HEK293 (cell line): ENCODE measurements around the gene KRT33A.

Source experiments
- CTCF ChIA-PET: fragments of 350-600 bp; formaldehyde crosslinking; extraction: SDS; loops from one replicate; lab custom pipeline; 2021; ENCODE audit warnings: antibody characterized with exemption; lab: Yijun Ruan, JAX
- POLR2A ChIA-PET: fragments of 300-600 bp; formaldehyde crosslinking; extraction: SDS; loops from one replicate; lab custom pipeline; 2020; ENCODE audit warnings: antibody characterized with exemption, inconsistent platforms; lab: Yijun Ruan, JAX
- H3K27ac ChIP-seq: fragments of 200-500 bp; sonication (Bioruptor generic); 2 replicates; pipeline ENCODE4 v1.5.1; 2014; ENCODE audit warnings: low read depth, low read length, control low read depth, inconsistent platforms; ENCODE audit errors: extremely low read depth
- H3K36me3 ChIP-seq, 2 experiments: fragments of 200-500 bp in 1 of 2; sonication (Bioruptor generic) in 1 of 2; 1 replicate in 1 of 2; 2 replicates in 1 of 2; pipeline ENCODE4 v1.5.1; 2014 to 2017; ENCODE audit warnings: inconsistent platforms in 2 of 2, low read length in 2 of 2; ENCODE audit not compliant: control insufficient read depth in 2 of 2, insufficient read depth in 1 of 2
- H3K4me1 ChIP-seq: fragments of 200-500 bp; sonication (Bioruptor generic); 2 replicates; pipeline ENCODE4 v1.5.1; 2014; ENCODE audit warnings: mild to moderate bottlenecking, low read length, inconsistent platforms; ENCODE audit not compliant: control insufficient read depth, insufficient read depth
- H3K4me3 ChIP-seq: 2 replicates; pipeline ENCODE4 v1.5.1; 2011; ENCODE audit warnings: low read depth, mild to moderate bottlenecking, control low read depth, low read length, moderate library complexity
- H3K9me3 ChIP-seq: fragments of 200-500 bp; sonication (Bioruptor generic); 2 replicates; pipeline ENCODE4 v1.5.1; 2014; ENCODE audit warnings: low read depth, low read length, inconsistent platforms; ENCODE audit not compliant: control insufficient read depth, insufficient read depth
- GLI2 ChIP-seq: fragments of 450-650 bp; formaldehyde crosslinking; IDR thresholded peaks from 2 replicates; pipeline ENCODE4; 2017; ENCODE audit warnings: missing biosample characterization, missing genetic modification characterization, low read depth, borderline replicate concordance
- KLF9 ChIP-seq: fragments of 450-650 bp; formaldehyde crosslinking; IDR thresholded peaks from 2 replicates; pipeline ENCODE4 v1.5.1; 2016; ENCODE audit warnings: missing biosample characterization, missing genetic modification characterization, low read depth
- REST ChIP-seq: fragments of 450-650 bp; formaldehyde crosslinking; IDR thresholded peaks from 2 replicates; pipeline ENCODE4 v1.5.1; 2016; ENCODE audit warnings: missing biosample characterization, missing genetic modification characterization
- YY2 ChIP-seq: fragments of 450-650 bp; formaldehyde crosslinking; IDR thresholded peaks from 2 replicates; pipeline ENCODE4 v1.5.1; 2016; ENCODE audit warnings: missing biosample characterization, missing genetic modification characterization
- ZBTB26 ChIP-seq: fragments of 450-650 bp; formaldehyde crosslinking; optimal IDR thresholded peaks from 2 replicates; pipeline ENCODE3; 2016; ENCODE audit warnings: missing biosample characterization, mild to moderate bottlenecking, missing genetic modification characterization
- ZIC2 ChIP-seq: fragments of 450-650 bp; formaldehyde crosslinking; IDR thresholded peaks from 2 replicates; pipeline ENCODE4 v1.5.1; 2016; ENCODE audit warnings: missing biosample characterization, missing genetic modification characterization
- ZNF132 ChIP-seq: fragments of 450-650 bp; formaldehyde crosslinking; IDR thresholded peaks from 2 replicates; pipeline ENCODE4 v1.5.1; 2017; ENCODE audit warnings: missing biosample characterization, missing genetic modification characterization, borderline replicate concordance
- ZNF146 ChIP-seq: fragments of 450-650 bp; formaldehyde crosslinking; IDR thresholded peaks from 2 replicates; pipeline ENCODE4 v1.5.1; 2016; ENCODE audit warnings: missing biosample characterization, missing genetic modification characterization
- ZNF2 ChIP-seq: fragments of 450-650 bp; formaldehyde crosslinking; IDR thresholded peaks from 2 replicates; pipeline ENCODE4 v1.5.1; 2016; ENCODE audit warnings: missing biosample characterization, missing genetic modification characterization
- ZNF248 ChIP-seq: fragments of 450-650 bp; formaldehyde crosslinking; IDR thresholded peaks from 2 replicates; pipeline ENCODE4 v1.5.1; 2017; ENCODE audit warnings: missing biosample characterization, missing genetic modification characterization
- ZNF292 ChIP-seq: fragments of 450-650 bp; formaldehyde crosslinking; IDR thresholded peaks from 2 replicates; pipeline ENCODE4 v1.5.1; 2016; ENCODE audit warnings: low read depth, missing biosample characterization, missing genetic modification characterization, borderline replicate concordance
- ZNF341 ChIP-seq: fragments of 450-650 bp; formaldehyde crosslinking; IDR thresholded peaks from 2 replicates; pipeline ENCODE4; 2016; ENCODE audit warnings: low read depth, missing biosample characterization, missing genetic modification characterization
- ZNF426 ChIP-seq: fragments of 450-650 bp; formaldehyde crosslinking; IDR thresholded peaks from 2 replicates; pipeline ENCODE4 v1.5.1; 2017; ENCODE audit warnings: missing biosample characterization, missing genetic modification characterization, mild to moderate bottlenecking, inconsistent platforms, moderate library complexity
- ZNF449 ChIP-seq: fragments of 450-650 bp; formaldehyde crosslinking; IDR thresholded peaks from 2 replicates; pipeline ENCODE4 v1.5.1; 2017; ENCODE audit warnings: missing biosample characterization, mild to moderate bottlenecking, missing genetic modification characterization, moderate library complexity
- ZNF510 ChIP-seq: fragments of 450-650 bp; formaldehyde crosslinking; IDR thresholded peaks from 2 replicates; pipeline ENCODE4 v1.5.1; 2018; ENCODE audit warnings: mild to moderate bottlenecking, missing genetic modification characterization, missing biosample characterization; ENCODE audit not compliant: insufficient replicate concordance
- ZNF600 ChIP-seq: fragments of 450-650 bp; formaldehyde crosslinking; IDR thresholded peaks from 2 replicates; pipeline ENCODE4 v1.5.1; 2016; ENCODE audit warnings: missing biosample characterization, missing genetic modification characterization
- ZNF664 ChIP-seq: fragments of 450-650 bp; formaldehyde crosslinking; IDR thresholded peaks from 2 replicates; pipeline ENCODE4 v1.5.1; 2016; ENCODE audit warnings: missing biosample characterization, missing genetic modification characterization
- ZNF670 ChIP-seq: fragments of 450-650 bp; formaldehyde crosslinking; IDR thresholded peaks from 2 replicates; pipeline ENCODE4 v1.5.1; 2016; ENCODE audit warnings: missing biosample characterization, missing genetic modification characterization, low read depth
- ZNF776 ChIP-seq: fragments of 450-650 bp; formaldehyde crosslinking; IDR thresholded peaks from 2 replicates; pipeline ENCODE4 v1.5.0; 2017; ENCODE audit warnings: missing biosample characterization, missing genetic modification characterization, borderline replicate concordance
- ZNF785 ChIP-seq: fragments of 450-650 bp; formaldehyde crosslinking; IDR thresholded peaks from 2 replicates; pipeline ENCODE4 v1.5.1; 2016; ENCODE audit warnings: missing biosample characterization, missing genetic modification characterization

The KRT33A gene

DNA sequence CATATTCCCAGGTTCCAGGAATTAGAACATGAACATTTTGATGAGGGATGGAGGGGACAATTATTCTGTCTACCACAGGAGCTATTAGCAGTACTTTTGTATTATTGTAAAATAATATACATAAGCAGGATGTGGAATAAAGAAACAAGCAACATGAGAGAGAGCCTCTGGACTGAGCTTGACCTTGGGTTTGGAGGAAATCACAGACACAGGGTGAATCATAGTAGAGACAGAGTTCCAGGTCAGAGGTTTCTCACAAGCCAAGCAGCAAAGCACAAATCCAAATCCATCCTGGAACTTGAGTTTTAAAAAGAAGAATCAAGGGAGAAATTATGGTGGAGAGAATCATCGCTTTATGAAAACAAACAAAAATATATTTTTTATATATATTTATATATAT, 41.6 kb upstream of the KRT33A start (continued):
- no peak for TF ChIP-seq REST (tag by site-specific recombination)
- no peak for TF ChIP-seq GLI2 (tag by site-specific recombination)

DNA sequence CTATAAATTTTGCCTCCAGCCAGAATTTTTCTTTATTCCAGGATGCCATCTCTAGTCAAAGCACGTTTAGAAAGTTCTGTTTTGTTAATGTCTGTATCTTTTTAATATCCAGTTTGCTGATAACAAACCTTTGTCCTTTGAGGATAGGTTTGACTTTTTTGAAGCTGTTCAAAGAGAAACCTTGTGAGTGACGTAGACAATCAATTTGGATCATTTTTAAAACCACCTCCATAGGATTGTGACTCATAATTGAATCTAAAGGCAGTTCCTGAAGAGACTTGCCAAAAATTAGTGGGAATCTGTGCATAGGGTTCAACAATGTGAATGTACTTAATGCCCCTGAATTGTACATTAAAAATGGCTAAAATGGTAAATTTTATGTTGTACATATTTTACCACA, 40.9 kb upstream of the KRT33A start:
- CTCF ChIA-PET: interaction anchor here (0.6 to 3.0 kb wide), 3 partner anchors 105 to 523 kb away, joined by 3 to 13 read pairs (median 6); no protein-coding TSS in a partner anchor
- POLR2A ChIA-PET: no interaction called here
- no peak for TF ChIP-seq ZIC2
- no peak for TF ChIP-seq ZNF248 (tag by site-specific recombination)
- TF ChIP-seq ZNF664 (tag by site-specific recombination): no peak
- TF ChIP-seq ZNF426: no peak
- TF ChIP-seq ZNF510: no peak
- TF ChIP-seq ZNF776 (tag by site-specific recombination): no peak
- no peak for TF ChIP-seq ZNF292 (tag by site-specific recombination)
- TF ChIP-seq YY2 (tag by site-specific recombination): no peak
- no peak for TF ChIP-seq ZBTB26 (tag by site-specific recombination)
- no peak for TF ChIP-seq ZNF600
- TF ChIP-seq ZNF449 (tag by site-specific recombination): no peak
- TF ChIP-seq ZNF670 (tag by site-specific recombination): no peak
- TF ChIP-seq, all 188 proteins: peak for 0

GRCh38 chr17:41390411-41390938, 39.8 kb upstream of the KRT33A start:
- TF ChIP-seq KLF9 (tag by site-specific recombination) (no peak), ZNF341 (tag by site-specific recombination) (no peak), ZNF2 (no peak), ZNF146 (tag by site-specific recombination) (no peak), ZNF785 (tag by site-specific recombination) (no peak), ZNF132 (tag by site-specific recombination) (no peak)
- Histone ChIP-seq H3K4me1 (peaks cover 2% of the 10 kb centered on the region; the same call in 1 of the 2 replicates), H3K9me3 (no peaks in the 10 kb centered on the region), H3K4me3 (no peak overlapping the region), H3K36me3 (no peaks in the 10 kb centered on the region), H3K27ac (no peak overlapping the region)
- ChIA-PET CTCF (interaction anchor here (0.5 to 3.0 kb wide), 6 partner anchors 13 to 1227 kb away, joined by 3 to 13 read pairs (median 4); no protein-coding TSS in a partner anchor), POLR2A (no interaction called here)

More for the DNA sequence above, 40.9 kb upstream of the KRT33A start:
- peaks cover 2% of the 10 kb centered on the region; the same call in 1 of the 2 replicates for H3K4me1 ChIP-seq
- H3K9me3 ChIP-seq: no peaks in the 10 kb centered on the region
- H3K27ac ChIP-seq: no peak overlapping the region
- no peak overlapping the region for H3K4me3 ChIP-seq
- H3K36me3 ChIP-seq: no peaks in the 10 kb centered on the region
